GM21367 (cell line): ENCODE results near the gene TNFRSF25.

Source experiments
- ATAC-seq: cut with Tn5 transposase; IDR thresholded peaks from one replicate; pipeline ENCODE4 v1.9.1; 2021; ENCODE audit not compliant: unreplicated experiment

Gene TNFRSF25

DNA sequence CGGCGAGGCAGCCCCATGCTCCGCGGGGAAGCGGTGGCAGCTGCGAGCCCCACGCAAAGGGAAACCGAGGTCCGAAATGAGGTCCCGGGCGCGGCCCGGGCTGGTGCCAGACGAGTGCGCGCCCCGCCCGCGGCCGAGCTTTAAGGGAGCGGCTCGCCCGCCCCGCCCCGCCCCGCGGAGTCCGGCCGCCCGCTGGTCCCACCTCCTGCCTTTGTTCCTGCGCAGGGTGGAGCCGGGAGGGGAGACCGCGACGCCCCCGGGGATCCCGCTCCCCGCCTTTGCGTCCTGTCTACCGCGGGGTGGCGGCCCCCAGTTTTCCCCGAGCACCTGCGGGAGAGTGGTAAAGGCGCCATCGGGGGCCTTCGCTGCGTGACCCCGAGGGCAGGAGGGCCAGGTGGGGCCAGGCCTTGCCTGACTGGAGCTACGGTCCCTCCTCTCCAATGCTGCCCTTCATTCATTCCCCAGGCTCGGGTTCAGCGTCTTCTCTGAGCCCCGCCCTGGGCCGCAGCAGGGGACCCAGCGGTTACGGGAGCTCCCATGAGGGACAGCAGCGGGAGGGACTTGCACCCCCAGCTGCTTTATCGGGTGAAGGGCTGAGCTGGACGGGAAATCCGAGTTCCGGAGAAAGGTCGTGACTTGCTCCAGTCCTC lies 46.0 kb downstream of the TNFRSF25 start, which contains the start of gene HES2:
TSS of gene HES2 (minus strand) at position 116 of the 650 bp plus-strand sequence. CDS start at position 17, 99 bp downstream.
- ATAC-seq: no peak

DNA sequence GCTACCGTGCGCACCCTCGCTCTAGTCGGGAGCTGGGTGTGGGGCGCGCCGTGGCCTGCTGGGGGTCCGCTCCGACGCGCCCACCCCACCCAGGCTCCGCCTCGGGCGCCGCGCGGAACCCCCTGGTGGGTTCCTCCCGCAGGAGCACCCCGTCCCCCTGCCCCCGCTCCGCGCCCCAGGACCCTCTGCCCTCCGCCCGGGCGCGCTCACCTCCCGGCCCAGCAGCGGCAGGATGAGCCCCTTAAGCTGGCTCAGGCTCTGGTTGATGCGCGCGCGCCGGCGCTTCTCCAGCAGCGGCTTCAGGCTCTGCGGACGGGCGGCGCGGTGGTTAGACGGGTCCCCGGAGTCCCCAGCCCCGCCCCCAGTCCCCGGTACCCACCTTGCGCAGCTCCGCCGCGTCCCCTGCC lies 46.6 kb downstream of the TNFRSF25 start:
- ATAC-seq: no peak

DNA sequence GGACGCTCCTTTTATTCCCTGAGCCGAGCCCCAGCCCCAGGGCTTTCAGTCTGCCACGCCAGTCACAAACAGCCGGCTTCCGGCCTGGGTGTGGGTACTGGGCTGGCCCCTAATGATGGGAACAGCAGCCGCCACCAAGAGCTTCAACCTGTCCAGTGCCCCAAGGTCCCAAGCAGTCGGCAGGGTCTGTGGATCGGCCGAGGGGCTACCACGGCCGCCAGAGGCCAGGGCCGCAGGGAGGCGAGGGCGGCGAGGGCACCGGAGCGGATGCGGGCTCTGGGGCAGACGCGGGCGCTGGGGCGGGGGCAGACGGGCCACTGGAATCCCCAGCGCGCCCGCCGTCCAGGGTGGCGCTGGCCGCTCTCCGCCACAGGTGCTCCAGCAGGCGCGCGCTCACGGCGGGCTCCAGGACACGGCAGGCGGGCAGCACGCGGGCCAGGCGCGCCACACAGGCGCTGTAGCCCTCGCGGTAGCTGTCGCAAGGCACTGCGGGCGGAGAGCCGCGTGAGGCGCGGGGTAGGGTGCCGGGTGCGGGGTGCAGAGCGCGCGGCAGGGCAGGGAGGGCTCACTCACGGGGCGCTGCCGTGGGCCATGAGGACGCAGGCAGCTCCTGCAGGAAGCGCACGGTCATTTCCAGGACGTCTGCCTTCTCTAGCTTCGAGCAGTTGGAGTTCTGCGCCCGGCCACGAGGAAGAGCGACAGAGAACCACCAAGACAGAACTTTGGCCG lies 47.1 kb downstream of the TNFRSF25 start:
- ATAC-seq: no peak

DNA sequence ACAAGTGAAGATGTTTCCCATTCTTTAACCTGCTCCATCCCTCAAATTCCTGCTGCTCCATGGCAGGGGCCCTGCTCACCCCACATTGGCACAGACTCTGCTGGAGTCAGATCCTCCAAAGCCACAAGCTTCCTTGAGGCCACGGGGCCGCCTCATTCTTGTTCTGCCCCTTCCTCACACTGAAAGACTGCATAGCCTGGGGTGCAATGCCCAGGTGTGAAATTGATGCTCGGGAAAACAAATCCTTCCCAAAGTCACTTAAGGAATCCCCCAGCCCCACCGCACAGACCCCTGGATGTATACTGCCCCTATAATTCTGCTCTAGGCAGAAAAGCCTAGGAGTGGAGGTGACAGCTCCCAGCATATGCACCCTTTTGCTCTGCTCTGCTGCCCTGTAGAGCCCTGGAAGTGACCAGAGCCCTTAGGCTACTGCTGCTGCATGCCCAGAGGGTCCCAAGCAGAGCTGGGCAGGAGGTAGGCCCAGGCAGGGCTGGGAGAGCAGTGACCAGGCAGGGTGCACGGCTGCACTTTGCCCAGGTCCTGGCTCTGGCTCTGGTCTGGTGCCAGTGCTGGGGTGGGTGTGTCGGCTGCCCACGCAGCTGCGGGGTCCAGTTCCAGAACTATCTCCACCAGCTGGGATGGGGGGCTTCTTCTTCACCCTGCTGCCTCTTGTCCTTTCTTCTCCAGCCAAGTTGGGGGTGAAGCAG lies 47.9 kb downstream of the TNFRSF25 start:
- no peak for ATAC-seq

DNA sequence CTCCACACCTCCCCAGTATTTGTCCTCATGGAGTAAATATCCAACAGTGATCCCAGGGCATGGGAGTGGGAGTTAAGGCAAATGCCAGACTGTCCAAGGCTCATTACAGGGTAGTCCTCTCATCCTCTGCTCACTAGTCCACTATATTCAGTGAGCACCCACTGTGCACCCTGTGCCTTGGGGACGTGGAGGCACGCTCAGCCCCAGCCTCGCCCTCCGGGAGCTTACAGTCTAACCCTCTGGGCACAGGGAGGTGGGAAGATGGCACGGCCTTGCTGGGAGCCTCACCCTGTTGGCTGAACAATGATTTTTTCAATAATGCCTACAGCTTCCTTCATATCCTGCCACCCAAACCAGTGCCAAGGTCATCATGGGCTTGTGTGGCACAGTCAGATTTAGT lies 49.1 kb downstream of the TNFRSF25 start:
- no peak for ATAC-seq

DNA sequence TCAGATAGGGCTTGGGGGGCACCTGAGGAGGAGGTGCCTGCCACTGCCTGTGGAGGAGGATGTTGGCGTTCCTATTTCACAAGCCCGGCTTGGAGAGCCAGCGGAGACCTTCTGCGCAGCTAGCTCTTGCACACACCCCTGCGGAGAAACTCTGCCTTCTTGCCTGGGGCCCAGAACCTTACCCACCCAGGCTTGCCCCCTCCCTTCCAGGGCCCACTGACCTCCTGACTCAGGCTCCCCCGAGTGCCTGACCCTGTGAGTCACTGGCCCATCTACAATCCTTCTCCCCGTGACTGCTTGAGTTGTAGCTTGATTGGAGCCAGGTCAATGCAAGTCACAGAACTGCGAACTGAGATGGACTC lies 49.7 kb downstream of the TNFRSF25 start:
- ATAC-seq: no peak

DNA sequence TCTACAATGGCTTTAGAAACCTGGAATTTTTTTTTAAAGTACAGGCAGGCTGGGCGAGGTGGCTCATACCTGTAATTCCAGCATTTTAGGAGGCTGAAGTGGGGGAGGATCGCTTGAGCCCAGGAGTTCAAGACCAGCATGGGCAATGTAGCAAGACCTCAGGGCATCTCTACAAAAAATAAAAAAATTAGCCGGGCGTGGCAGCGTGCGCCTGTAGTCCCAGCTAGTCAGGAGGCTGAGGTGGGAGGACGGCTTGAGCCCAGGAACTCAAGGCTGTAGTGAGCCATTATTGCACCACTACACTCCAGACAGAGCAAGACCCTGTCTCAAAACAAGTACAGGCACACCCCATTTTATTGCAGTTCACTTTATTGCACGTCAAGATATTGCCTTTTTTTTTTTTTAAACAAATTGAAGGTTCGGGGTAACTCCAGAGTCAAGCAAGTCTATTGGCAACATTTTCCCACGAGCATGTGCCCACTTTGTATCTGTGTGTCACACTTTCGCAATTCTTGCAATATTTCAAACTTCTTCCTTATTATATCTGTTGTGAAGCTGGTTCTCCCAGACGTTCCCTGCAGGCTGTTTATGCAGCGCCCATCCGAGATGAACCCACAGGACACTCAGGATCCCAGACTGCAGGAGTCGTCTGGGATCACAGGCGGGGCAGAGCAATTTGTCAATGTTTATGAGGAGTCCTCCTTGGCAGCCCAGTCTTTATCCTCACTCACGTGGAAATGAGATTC lies 50.9 kb downstream of the TNFRSF25 start:
- ATAC-seq: no peak

DNA sequence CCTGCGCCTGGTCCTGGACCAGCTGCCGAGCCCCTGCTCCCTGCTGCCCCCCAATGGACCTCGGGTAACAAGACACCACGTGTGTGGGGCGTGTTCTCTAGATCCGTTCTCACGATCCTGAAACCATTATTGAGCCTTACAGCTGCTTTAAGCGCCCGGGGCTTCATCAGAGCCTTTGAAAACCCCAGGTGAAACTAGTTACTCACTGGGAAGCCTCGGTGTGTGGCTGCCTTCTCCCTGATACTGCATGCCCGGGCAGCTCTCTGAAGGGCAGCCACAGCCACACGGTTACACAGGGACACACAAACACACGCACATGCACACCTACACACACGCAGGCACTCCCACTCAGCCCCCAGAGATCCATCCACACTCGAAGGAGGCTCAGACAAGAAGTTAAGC lies 51.5 kb downstream of the TNFRSF25 start:
- ATAC-seq: no peak

DNA sequence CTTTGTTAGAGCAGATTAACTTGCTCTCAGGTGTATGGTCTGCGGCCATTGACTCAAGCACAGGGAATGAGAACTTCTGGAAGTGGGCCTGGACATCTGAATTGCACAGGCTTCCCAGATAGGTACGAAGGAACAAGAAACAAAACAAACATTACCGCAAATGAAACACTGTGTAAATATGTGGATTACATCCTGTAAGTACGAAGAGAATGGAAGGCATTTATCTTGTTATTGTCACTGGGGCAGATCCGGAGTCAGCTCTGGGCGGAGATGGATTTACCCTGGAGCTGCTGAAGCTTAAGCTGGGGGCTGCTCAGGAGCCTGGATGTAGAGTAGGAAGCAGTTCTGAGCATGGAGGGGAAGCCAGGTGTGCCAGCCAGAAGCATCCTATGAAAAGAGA lies 53.1 kb downstream of the TNFRSF25 start:
- no peak for ATAC-seq
